Cortex of kidney (tissue), 1 donor: Measurements from ENCODE around the gene SLC25A27.

Experiments
- DNase-seq: peaks from one replicate; lab custom pipeline; 2025; lab: John Stamatoyannopoulos, UW

Gene SLC25A27

DNA sequence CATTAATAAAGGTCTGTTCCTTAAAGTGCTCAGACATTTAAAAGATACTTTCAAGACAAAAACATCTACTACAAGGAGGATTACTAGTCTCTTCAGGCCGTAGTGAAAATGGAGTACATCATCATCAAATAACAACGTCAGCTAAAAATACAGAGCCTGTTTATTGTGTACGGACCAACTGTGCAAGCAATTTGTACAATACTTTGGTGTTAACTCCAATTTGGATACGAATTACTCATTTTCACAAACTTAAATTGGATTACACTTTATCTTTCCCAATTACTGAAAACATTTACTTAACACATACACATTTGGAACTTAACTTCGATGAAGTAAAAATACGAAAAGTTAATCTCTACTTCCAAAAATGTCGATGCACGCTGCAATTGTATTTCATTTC, 959 bp upstream of the SLC25A27 start:
- DNase-seq = no peak

DNA sequence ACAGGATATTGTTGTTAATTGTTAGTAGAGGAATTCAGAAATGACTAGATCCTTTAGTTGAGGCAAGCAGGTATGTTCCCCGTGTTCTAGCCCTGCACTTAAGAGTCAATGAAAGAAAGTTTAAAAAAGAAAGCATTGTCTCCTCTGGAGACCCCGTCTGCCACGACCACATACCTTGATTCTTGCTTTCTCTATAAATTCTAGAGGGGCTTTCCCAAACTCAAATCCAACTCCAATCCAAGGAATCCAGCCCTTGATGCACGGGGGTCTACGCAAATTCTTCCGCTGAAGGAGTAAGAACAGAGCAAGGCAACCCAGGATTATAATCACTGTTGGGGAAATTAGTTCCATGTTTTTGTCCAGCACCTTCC, 558 bp upstream of the SLC25A27 start:
- DNase-seq = no peak

DNA sequence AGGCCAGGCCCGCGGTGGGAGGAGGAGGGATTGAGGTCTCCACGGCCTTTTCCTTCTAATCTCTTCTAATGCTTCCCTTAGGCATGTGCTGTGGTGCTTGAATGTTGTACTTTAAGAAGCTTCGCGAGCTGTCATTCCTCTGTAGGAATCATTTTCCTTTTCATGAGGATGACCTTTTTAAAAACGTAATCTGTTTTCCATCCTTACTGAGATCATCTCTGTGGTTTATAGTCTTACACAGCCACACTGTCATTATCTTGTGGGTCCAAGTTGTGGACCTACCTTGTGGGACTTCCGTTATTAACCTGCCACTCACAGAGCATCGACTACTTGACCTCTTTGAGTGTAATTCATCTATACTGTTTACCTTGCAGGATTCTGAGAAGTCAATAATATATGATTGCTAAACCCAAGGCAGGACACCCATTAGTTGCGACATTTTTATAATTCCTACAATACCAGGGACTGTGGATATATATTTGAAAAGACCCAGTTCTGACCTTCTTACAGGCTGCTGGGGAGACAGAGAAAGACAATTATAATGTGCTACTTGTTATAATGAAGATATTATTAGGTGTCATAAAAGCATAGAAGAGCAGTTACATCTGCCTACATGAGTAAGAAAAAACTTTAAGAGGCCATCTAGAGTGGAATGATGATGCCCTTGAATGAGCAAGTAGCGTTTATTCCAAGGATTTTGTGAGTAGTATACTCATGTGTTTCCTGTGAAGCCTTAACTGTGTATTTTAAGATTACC, 842 bp downstream of the SLC25A27 start:
- no peak for DNase-seq

DNA sequence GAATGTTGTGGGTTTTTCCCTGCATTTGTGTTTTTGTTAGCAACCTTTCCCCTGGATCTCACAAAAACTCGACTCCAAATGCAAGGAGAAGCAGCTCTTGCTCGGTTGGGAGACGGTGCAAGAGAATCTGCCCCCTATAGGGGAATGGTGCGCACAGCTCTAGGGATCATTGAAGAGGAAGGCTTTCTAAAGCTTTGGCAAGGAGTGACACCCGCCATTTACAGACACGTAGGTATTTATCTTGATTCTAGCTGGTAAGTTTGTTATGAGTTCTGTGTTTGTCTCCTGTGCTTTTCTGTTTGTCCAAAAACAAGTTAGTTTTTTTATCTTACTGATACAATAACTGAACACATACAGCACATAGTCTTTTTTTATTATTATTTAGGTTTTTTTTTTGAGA, 3.0 kb downstream of the SLC25A27 start:
- DNase-seq = no peak

DNA sequence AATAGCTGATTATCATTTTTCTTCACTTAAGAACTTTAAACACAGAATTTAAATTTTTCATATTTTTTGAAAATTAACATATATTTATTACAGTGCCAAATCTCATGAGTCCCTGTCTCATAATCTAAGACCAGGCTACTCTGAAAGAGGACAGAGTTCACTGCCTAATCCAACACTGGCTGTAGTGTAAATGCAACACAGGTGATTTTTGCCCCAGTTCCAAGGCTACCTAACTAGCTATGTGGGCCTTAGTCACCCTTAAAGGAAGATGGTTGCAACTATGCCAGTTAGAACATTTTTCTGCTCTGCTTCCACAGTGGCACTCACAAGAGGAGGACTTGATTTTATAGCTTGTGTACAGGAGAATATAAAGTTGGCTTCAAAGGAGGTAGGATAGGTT, 4.9 kb downstream of the SLC25A27 start:
- no peak for DNase-seq

DNA sequence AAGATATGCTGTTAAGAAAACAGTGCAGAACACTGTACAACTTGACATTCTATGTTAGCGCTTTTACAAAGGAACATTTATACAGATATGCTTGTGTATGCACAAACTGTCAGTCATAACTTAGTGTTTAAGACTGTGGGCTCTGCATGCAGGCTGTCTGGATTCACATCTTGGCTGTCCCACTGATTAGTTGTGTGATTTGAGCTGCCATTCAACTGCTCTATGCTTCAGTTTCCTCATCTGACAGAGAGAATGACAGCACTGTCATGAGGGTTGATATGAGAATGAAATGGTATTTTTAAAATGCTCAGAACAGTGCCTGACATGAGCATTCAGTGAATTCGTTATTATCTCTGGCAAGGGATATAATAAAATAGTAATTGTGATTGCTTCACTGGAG, 8.7 kb downstream of the SLC25A27 start:
- DNase-seq = no peak

DNA sequence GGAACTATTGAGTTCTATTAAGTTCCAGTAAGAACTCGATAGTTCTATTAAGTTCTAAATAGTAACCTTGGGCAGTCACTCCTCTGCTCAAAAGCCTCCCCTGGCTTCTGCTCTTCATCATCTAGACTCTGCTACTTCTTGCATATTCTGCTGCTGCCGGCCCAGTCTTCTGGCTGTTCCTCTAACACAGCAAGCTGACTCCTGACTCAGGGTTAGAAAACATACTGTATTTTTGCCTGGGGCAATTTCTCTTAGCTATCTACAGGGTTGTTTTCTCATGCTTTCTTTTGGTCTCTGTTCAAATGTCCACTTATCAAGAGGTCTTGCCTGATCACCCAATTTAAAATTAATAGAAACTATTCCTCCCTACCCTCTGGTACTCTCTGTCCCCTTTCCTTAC, 14.6 kb downstream of the SLC25A27 start:
- DNase-seq = no peak

DNA sequence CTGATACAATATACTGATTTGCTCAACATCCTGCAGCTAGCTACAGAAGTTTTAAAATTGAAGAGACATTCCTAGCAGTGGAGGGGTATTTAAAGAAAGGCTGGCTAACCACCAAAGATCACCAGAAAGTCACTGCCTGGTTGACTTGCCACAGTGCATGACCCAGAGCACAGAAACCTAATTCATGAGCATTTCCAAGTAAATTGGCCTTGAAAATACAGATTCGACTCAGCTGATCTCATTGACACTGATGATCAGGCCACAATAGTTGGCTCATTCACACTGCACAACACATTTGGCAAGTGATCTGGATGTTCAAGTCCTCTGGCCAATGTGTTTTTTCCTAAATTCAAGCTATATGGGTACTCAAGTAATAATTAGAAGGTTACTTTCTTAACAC, 21.6 kb downstream of the SLC25A27 start:
- DNase-seq = no peak

DNA sequence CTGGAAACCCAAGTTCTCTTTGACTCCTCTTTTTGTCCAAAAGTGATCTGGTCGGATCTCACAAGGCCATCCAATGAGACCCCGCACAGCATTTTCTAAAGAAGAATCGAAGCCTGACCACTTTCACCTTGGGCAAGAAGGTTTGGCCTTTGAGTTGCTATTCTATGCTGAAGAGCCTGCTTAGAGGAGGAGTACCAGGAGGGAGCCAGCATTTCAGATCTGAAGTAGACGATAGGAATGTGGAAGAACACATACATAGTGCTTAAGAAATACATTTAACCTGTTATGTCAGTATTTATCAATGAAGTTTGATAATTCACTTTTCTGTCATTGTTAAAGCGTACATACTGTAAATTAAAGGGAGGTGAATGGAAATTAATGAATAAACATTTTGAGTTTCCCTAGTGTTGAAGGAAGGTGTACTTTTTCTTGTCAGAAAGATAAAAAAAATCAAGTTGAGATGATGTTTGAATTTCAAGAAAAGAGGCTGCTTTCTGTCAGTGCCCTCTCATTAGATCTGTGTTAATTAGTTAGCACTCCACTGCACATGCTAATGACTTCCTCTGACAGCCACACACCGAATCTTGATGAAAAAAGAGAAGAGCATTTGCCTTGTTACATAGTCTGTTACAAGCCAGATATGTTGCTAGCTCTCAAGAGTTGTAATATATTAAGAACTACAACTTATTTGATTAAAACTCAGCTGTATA, 24.0 kb downstream of the SLC25A27 start:
- no peak for DNase-seq

DNA sequence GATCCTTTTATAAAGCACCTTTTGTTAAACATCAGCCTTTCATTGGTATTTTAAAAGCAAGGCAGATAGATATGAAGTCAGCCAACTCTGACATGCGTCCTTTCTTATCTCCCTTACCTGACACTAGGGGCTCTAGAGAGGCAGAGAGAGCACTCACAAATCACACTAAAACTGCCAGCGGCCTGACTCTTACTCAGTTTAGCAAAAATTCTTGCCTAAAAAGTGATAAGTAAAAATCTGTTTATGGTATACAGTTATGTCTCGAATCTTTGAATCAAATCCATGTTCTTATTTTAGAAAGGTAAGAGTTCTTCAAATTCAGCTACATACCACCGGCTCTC, 24.5 kb downstream of the SLC25A27 start:
- no peak for DNase-seq

DNA sequence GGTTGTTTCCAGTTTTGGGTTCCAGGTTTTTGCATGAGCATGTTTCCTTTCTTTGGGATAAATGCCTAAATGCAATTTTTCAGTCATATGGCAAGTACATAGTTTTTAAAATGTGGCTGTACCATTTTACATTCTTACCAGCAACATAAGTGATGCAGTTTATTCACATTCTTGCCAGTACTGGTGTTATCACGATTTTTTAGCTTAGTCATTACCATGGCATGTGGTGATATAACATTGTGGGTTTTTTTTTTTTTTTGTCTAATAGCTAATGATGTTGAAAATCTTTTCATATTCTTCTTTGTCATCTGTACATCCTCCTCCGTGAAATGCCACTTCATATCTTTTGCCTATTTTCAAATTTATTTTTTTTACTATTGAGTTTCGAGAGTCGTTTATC, 32.0 kb downstream of the SLC25A27 start:
- DNase-seq = no peak

DNA sequence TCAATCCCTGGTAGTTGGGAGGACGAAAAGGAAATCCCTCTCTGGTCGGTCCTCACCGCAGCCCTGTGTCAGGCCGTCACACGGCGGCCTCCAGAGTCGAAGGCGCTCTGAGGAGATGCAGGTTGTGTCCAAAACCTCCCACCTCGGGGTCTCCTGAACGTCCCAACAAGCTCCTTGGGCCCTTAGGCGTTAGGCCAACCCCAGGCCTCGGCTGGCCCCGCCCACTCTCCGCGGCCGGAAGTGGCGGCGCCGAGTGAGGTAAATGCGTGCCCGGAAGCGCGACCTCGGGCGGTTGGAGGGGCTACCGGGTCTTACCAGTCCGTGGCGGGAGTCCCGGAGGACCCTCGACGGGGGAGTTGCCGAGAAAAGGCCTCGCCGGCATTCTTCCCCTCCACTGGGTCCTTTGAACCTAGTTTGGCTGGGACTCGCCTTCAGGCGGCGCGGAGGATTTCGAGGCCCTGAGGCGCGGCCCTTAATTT, 34.9 kb downstream of the SLC25A27 start, which contains the start of gene TDRD6:
Gene TDRD6, plus strand, starts transcription at position 267 of the 479 bp plus-strand sequence. CDS start 244 bp downstream, outside the sequence.
- no peak for DNase-seq

DNA sequence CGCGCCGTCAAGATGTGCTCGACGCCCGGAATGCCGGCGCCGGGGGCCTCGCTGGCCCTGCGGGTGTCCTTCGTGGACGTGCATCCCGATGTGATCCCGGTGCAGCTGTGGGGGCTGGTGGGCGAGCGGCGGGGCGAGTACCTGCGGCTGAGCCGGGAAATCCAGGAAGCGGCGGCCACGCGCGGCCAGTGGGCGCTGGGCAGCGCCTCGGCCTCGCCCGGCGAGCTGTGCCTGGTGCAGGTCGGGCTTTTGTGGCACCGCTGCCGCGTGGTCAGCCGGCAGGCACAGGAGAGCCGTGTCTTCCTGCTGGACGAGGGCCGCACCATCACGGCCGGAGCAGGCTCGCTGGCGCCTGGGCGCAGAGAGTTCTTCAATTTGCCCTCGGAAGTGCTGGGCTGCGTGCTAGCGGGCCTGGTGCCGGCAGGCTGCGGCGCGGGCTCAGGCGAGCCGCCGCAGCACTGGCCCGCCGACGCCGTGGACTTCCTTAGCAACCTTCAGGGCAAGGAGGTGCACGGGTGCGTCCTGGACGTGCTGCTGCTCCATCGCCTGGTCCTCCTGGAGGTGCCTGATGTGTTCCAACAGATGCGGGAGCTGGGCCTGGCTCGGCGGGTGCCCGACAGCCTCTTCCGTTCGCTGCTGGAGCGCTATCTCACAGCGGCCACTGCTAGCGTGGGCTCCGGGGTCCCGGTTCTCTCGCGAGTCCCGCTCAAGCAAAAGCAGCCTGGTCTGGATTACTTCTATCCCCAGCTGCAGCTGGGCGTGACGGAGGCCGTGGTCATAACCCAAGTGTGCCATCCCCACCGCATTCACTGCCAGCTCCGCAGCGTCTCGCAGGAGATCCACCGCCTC, 35.6 kb downstream of the SLC25A27 start:
- DNase-seq = no peak

DNA sequence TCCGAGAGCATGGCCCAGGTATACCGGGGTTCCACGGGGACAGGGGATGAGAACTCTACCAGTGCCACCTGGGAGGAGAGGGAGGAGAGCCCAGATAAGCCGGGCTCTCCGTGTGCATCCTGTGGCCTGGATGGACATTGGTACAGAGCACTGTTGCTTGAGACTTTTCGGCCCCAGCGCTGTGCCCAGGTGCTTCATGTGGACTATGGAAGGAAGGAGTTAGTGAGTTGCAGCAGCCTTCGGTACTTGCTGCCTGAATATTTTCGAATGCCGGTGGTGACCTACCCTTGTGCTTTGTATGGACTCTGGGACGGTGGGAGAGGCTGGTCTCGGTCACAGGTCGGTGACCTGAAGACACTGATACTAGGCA, 36.2 kb downstream of the SLC25A27 start:
- no peak for DNase-seq

DNA sequence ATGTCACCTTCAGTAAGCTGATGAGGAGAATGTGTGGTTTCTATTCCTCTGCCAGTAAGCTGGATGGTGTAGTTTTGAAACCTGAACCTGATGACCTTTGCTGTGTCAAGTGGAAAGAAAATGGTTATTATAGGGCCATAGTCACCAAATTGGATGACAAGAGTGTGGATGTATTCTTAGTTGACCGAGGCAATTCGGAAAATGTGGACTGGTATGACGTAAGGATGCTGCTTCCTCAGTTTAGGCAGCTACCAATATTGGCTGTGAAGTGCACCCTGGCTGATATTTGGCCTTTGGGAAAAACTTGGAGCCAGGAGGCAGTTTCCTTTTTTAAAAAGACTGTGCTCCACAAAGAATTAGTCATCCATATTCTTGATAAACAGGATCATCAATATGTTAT, 36.9 kb downstream of the SLC25A27 start:
- DNase-seq = no peak

DNA sequence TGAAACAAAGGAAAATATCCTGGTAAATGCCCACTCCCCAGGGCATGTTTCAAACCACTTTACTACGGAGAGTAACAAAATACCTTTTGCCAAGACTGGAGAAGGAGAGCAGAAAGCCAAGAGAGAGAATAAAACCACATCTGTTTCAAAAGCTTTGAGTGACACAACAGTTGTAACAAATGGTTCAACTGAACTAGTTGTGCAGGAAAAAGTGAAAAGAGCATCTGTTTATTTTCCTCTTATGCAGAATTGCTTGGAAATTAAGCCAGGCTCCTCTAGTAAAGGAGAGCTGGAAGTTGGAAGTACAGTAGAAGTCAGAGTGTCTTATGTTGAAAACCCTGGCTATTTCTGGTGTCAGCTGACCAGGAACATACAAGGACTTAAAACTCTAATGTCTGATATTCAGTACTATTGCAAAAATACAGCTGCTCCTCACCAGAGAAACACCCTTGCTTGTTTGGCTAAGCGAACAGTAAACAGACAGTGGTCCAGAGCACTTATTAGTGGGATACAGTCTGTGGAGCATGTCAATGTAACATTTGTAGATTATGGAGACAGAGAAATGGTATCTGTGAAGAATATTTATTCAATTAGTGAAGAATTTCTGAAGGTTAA, 37.5 kb downstream of the SLC25A27 start:
- no peak for DNase-seq

DNA sequence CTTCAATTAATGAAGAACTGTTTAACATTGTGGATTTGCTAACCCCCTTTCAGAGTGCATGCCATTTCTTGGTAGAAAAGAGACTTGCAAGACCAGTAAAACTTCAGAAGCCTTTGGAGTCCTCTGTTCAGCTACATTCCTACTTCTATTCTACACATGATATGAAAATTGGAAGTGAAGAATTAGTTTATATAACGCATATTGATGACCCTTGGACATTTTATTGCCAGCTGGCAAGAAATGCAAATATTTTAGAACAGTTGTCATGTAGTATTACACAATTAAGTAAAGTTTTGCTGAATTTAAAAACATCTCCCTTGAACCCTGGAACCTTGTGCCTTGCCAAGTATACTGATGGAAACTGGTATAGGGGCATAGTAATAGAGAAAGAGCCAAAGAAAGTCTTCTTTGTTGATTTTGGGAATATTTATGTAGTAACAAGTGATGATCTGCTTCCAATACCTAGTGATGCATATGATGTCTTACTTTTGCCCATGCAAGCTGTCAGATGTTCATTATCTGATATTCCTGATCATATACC, 38.2 kb downstream of the SLC25A27 start:
- no peak for DNase-seq

DNA sequence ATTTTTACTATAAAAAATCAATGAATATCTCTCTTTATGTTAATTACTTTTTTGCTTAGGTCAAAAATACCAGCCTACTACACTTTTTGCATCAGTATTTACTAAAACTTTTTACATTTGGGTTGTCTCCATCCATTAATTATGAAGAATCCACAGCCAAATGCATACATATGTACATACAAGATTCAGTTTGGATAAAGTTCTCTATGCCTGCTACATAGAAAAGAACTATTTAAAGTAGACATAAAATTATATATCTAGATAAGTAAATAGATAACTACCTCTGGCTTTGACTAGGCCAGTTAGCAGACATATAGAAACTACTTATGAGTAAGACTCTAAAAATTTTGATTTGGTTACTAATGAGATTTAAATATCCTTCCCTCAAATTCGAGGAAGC, 47.2 kb downstream of the SLC25A27 start:
- DNase-seq = no peak

DNA sequence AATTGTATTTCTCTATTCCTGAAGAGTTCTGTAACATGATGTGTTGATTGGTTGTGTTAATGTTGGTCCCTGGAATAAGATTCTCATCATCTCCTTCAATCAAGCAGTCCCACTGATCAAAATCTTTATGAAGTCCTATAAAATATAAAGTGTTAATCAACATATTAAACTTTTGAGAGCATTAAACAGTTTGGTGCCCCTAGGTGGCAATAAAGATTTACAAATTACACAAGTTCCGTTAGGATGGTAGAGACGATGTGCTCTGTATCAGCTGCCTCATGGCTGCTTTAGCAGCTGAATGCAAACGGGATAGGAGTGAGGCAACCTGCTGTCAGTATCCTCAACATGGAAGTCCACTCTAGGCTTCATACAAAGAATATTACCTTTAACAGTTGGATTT, 51.8 kb downstream of the SLC25A27 start:
- DNase-seq = no peak

DNA sequence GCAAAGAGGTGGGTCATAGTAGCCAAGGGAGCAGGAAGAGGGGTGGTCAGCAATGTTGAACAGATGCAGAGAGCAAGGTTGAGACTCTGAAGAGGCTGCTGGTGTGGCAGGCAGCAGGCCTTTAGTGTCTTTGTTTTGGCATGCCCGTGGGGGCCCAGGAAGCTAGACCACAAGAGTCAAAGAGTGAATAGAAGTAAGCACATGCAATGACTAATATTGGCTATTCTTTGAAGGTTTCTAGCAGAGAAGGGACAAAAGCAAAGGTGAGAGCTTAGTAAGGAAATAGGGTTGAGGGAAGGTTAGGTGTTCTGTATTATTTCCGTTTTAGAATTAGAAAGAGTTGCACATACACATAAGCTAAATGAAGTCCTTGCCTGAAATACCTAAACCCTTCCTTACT, 53.7 kb downstream of the SLC25A27 start:
- no peak for DNase-seq

DNA sequence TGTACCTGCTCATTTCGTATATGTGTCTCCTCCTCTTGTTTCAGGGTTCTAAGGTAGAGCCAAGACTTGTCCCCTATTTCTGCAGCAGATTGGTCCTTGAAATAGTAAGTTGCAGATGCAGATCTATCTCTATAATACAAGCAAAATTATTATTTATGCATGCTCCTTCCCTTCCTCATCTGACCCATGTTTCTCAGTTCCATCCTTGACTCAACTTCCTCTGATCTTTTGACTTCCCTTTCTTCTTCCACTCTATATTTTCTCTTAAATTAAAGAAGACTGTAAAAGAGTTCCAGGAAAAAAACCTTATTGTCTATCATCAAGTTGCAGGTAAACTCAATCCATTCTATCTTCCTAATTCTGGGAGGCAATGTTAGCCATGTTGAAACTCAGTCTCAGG, 58.7 kb downstream of the SLC25A27 start:
- no peak for DNase-seq

DNA sequence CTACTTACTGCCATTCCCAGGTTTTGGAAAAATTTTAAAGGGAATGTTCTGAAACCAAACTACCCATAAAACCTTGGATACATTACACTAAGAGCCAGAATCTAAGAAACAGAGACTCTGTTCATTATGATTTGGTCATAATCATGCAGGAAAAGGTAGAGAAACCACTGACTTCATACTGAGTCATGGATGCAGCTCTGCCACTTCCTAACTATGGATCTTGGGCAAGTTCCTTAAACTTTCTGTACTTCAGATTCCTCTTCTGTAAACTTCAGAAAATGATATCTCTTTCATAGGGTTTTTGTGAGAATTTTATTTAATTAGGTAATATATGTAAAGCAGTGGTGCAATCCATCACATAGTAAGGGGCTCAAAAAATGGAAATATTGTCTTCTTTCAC, 62.4 kb downstream of the SLC25A27 start:
- no peak for DNase-seq
